HEK293T (cell line): ENCODE results near the gene STAT1.

Source experiments
- ARNT ChIP-seq: fragments of 450-650 bp; IDR thresholded peaks from 2 replicates; pipeline ENCODE4 v1.6.1; 2017; ENCODE audit warnings: mild to moderate bottlenecking
- BHLHE40 ChIP-seq: fragments of 450-650 bp; IDR thresholded peaks from 2 replicates; pipeline ENCODE4 v1.6.1; 2016; ENCODE audit warnings: mild to moderate bottlenecking, moderate library complexity, borderline replicate concordance
- ELF4 ChIP-seq: fragments of 450-650 bp; IDR thresholded peaks from 2 replicates; pipeline ENCODE4 v1.6.1; 2017; ENCODE audit warnings: antibody characterized with exemption
- FOXA1 ChIP-seq: fragments of 450-650 bp; IDR thresholded peaks from 2 replicates; pipeline ENCODE4 v1.6.1; 2016; ENCODE audit warnings: mild to moderate bottlenecking
- LEF1 ChIP-seq: fragments of 450-650 bp; IDR thresholded peaks from 2 replicates; pipeline ENCODE4 v1.6.1; 2017; ENCODE audit warnings: mild to moderate bottlenecking, borderline replicate concordance
- NFRKB ChIP-seq: fragments of 450-650 bp; IDR thresholded peaks from 2 replicates; pipeline ENCODE4 v1.6.1; 2016; ENCODE audit warnings: mild to moderate bottlenecking, moderate library complexity
- SP1 ChIP-seq: fragments of 450-650 bp; IDR thresholded peaks from 2 replicates; pipeline ENCODE4 v1.6.1; 2017
- SUZ12 ChIP-seq: fragments of 450-650 bp; IDR thresholded peaks from 2 replicates; pipeline ENCODE4 v1.6.1; 2016; ENCODE audit warnings: mild to moderate bottlenecking
- TARDBP ChIP-seq: fragments of 450-650 bp; IDR thresholded peaks from 2 replicates; pipeline ENCODE4 v1.6.1; 2016

DNA sequence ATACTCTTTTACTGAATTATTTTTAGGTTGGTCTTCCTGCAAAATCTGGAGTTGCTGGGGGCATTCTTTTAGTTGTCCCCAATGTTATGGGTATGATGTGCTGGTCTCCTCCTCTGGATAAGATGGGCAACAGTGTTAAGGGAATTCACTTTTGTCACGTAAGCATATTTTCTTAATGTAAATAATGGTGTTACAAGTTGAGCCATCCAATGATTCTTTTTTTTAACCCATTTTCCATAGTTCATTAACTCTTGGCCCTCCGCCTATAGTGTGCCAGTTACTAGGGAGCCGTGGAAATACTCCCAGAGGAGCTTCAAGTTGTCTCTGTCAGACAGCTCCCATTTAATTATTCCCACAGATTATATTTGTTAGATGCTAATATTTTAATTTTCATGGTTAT, 83.6 kb downstream of the STAT1 start:
- TF ChIP-seq SP1: no peak
- TF ChIP-seq SUZ12: no peak
- no peak for TF ChIP-seq ARNT
- TF ChIP-seq TARDBP: no peak
- no peak for TF ChIP-seq NFRKB
- TF ChIP-seq FOXA1: no peak
- no peak for TF ChIP-seq BHLHE40
- no peak for TF ChIP-seq LEF1
- no peak for TF ChIP-seq ELF4
